Keratinocyte (primary cell): ENCODE measurements around the gene RAVER1.

ENCODE experiments used
- CTCF ChIP-seq, 3 experiments: IDR thresholded peaks in 1 of 3; conservative IDR thresholded peaks in 1 of 3; optimal IDR thresholded peaks in 1 of 3; 2 replicates in 2 of 3; 3 replicates in 1 of 3; pipeline versions ENCODE3 to v1.5.1; 2011; ENCODE audit warnings: low read length in 3 of 3, mild to moderate bottlenecking in 3 of 3, moderate library complexity in 2 of 3, control low read depth in 1 of 3, inconsistent platforms in 1 of 3; ENCODE audit not compliant: insufficient read depth in 2 of 3; ENCODE audit errors: extremely low read depth in 1 of 3
- EZH2 ChIP-seq: IDR thresholded peaks from one replicate; pipeline ENCODE4 v1.6.1; 2012; ENCODE audit warnings: inconsistent platforms, mild to moderate bottlenecking, low read length, moderate library complexity

- no peak for TF ChIP-seq CTCF (optimal IDR thresholded peaks at IDR 0.05 in 1 of 3, IDR thresholded peaks at IDR 0.05 in 1 of 3, conservative IDR thresholded peaks at IDR 0.05 in 1 of 3; ENCODE audit: extremely low read depth in 1 of 3, insufficient read depth in 2 of 3, low read length in 3 of 3)
- no peak for TF ChIP-seq EZH2
Observed at GRCh38 chr19:10328558-10329429, 4.5 kb downstream of the RAVER1 start.
